HEK293 (cell line): ENCODE measurements around the gene SFSWAP.

Source experiments
- CTCF ChIP-seq: fragments of 450-650 bp; formaldehyde crosslinking; IDR thresholded peaks from 2 replicates; pipeline ENCODE4 v1.5.1; 2016; ENCODE audit warnings: missing biosample characterization, missing genetic modification characterization
- FEZF1 ChIP-seq: fragments of 450-650 bp; formaldehyde crosslinking; IDR thresholded peaks from 2 replicates; pipeline ENCODE4 v1.5.1; 2016; ENCODE audit warnings: missing biosample characterization, missing genetic modification characterization
- SETDB1 ChIP-seq: IDR thresholded peaks from one replicate; pipeline ENCODE4 v1.6.1; 2017; ENCODE audit warnings: mild to moderate bottlenecking, low read length, moderate library complexity, mixed read lengths; ENCODE audit not compliant: insufficient read length
- ZNF350 ChIP-seq: fragments of 450-650 bp; formaldehyde crosslinking; IDR thresholded peaks from 2 replicates; pipeline ENCODE4 v1.5.0; 2017; ENCODE audit warnings: missing biosample characterization, mild to moderate bottlenecking, missing genetic modification characterization
- ZNF473 ChIP-seq: fragments of 450-650 bp; formaldehyde crosslinking; IDR thresholded peaks from 2 replicates; pipeline ENCODE4 v1.5.1; 2017; ENCODE audit warnings: missing biosample characterization, missing genetic modification characterization
- ZNF701 ChIP-seq: fragments of 450-650 bp; formaldehyde crosslinking; IDR thresholded peaks from 2 replicates; pipeline ENCODE4 v1.5.1; 2016; ENCODE audit warnings: missing biosample characterization, missing genetic modification characterization

- TF ChIP-seq FEZF1 (no peak), ZNF701 (no peak), CTCF (tag by site-specific recombination) (no peak), ZNF350 (tag by site-specific recombination) (no peak), SETDB1 (no peak), ZNF473 (no peak)
Observed at GRCh38 chr12:131801254-131801866, 90.5 kb downstream of the SFSWAP start.
